Heart right ventricle (tissue), 16 donors: ENCODE measurements around the gene RELT. TPM values are rescaled to one million over a fixed set of nuclear protein-coding genes. Genes with fewer than 3 reads are reported as not detected.

Experiments used
- ATAC-seq, 8 donors: fragments of 200-7000 bp; cut with Tn5 transposase; one replicate each; pipeline ENCODE4 v1.9.1; 2020; ENCODE audit warnings: mild to moderate bottlenecking in 8 of 8, moderate library complexity in 8 of 8, moderate number of reproducible peaks in 1 of 8
- DNase-seq, 2 donors: peaks; one replicate each; pipeline ENCODE4 v3.0.0-alpha.2; 2020
- H3K27ac ChIP-seq, 10 donors: fragments of 200-600 bp; sonication (generic) in 2 of 10; one replicate each; pipeline versions ENCODE4 v1.5.0 to v1.8.0; 2020 to 2022; ENCODE audit warnings: mild to moderate bottlenecking in 3 of 10
- H3K27me3 ChIP-seq, 7 donors: fragments of 200-600 bp; one replicate each; pipeline ENCODE4 v1.8.0; 2021 to 2022; ENCODE audit warnings: mild to moderate bottlenecking in 2 of 7
- H3K36me3 ChIP-seq, 9 donors: fragments of 200-600 bp; sonication (generic) in 1 of 9; one replicate each; pipeline versions ENCODE4 v1.5.0 to v1.8.0; 2020 to 2022; ENCODE audit warnings: mild to moderate bottlenecking in 2 of 9
- H3K4me1 ChIP-seq, 9 donors: fragments of 200-600 bp; sonication (generic) in 1 of 9; one replicate each; pipeline versions ENCODE4 v1.5.0 to v1.8.0; 2020 to 2022; ENCODE audit warnings: mild to moderate bottlenecking in 4 of 9
- H3K4me3 ChIP-seq, 10 donors: fragments of 200-600 bp; sonication (generic) in 2 of 10; one replicate each; pipeline versions ENCODE4 v1.5.0 to v1.8.0; 2020 to 2022; ENCODE audit warnings: mild to moderate bottlenecking in 7 of 10, moderate library complexity in 2 of 10
- H3K9me3 ChIP-seq, 11 donors: fragments of 200-600 bp in 10 of 11; sonication (generic) in 2 of 11; one replicate each; pipeline versions ENCODE4 v1.5.0 to v1.8.0; 2013 to 2022; ENCODE audit warnings: mild to moderate bottlenecking in 2 of 11, control low read depth in 1 of 11, moderate library complexity in 1 of 11
- WGBS, 2 donors: extraction: QIAGEN DNeasy Blood & Tissue Kit; methylation state at CpG; one replicate each; pipeline ENCODE4 v1.1.7; 2013; ENCODE audit warnings: inconsistent platforms in 1 of 2; 5-methylcytosine and 5-hydroxymethylcytosine counted together
- intact Hi-C, 10 donors: fragments of 100-400 bp; cut with DNase I; formaldehyde crosslinking; loops; one replicate each; pipeline versions ENCODE4 v1.11.1 to v1.14.2; 2022
- polyA plus RNA-seq, 2 donors: library from polyadenylated mRNA; stranded (reverse); fragments of 200-250 nt; gene quantifications; one replicate each; pipeline ENCODE4 v1.2.3, GENCODE V29; 2013
- total RNA-seq, 10 donors: library from RNA; stranded (reverse); fragmentation: NEBNext Ultra II Directional in 3 of 10; extraction: Animal tissue kit (Norgen Biotek cat#: 25700) in 3 of 10; gene quantifications; one replicate each; pipeline versions ENCODE4 v1.2.1 to v1.2.4, GENCODE V29; 2021 to 2023
- TF ChIP-seq, protein P1 (sequence below), 9 donors: fragments of 200-600 bp; sonication (generic) in 2 of 9; IDR thresholded peaks; one replicate each; pipeline versions ENCODE4 v1.5.0 to v1.8.0; 2021 to 2022; ENCODE audit warnings: antibody characterized with exemption in 9 of 9, mild to moderate bottlenecking in 5 of 9, moderate library complexity in 1 of 9
- donor health status: Arrhythmogenic right ventricular cardiomyopathy.
- donor health status: ischemic (EF 13 %, LVEDD 7.1; RV severe dilation, severe dysfunction).
- donor health status: healthy with polysubstance abuse.
- donor health status: DM: no; HTN: yes; CAD: no.
- donor health status: DM: no; HTN: no; CAD: no.
- donor health status: ischemic (EF 25% LVEDD 6.9; RV normal size, moderate dysfunction).
- donor health status: ischemic (EF 25% LVEDD 5.7; RV mildly dilated, moderate dysfunction).
- donor health status: healthy.
- donor health status: DM: yes; HTN: yes; CAD: no.
- donor health status: Ischemic cardiomyopathy.
- donor health status: ischemic (EF 35%, LVEDD 5.7; RV mildly dilated, moderate dysfunction).
- donor health status: nonischemic (EF 11% LVEDD 7.7; RV severe dilation, severe dysfunction).
- donor health status: DM: yes; HTN: yes; CAD: no.
- donor health status: PGD.
- donor health status: ischemic (EF 29% LVEDD 5.4; RV normal size, mild dysfunction).
- donor health status: nonischemic (EF 23%, LVEDD 6.1; RV moderate dilation, normal function).

RELT gene
- total and polyA plus RNA-seq, 12 donors: 1.0 to 9.2 (median 2.7) TPM

DNA sequence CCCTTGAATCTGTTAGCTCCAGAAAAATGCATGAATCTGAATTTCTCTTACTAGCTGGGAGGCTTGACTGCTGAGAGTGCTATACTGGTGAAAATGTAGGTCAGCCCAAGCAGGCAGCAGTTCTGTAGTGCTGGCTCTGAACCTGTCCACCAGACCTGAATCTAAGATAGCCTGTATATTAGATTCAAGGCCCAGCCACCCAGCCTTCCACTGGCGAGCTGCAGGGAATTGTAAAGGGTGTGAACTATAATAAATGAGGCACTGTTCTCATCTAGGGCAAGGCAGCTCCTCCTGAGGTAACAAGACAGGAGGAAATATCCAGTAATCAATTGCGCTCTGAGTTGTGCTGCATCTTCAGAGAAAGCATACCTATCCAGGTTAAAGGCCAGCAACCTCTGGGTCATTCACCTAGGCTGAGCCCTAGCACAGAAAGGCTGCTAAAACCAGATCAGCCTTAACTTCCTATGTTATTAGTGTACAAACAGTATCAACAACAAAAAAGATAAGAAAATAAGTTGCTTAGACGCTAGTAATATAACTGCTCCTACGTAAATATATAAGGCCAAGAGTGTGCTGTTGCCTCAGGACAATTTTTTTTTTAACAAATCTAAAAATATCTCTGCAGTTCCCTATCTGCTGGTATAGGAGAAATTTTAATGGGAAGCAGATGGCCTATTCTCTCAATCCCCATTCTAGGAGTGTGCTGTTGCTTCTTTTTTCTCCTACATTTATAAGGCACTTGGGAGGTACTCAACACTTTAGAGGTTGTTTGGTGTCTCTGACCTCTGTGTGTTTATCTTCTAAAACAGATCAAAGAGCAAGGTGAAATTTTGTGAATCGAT lies 63.0 kb downstream of the RELT start:
- Histone ChIP-seq H3K36me3 (no peaks in the 10 kb centered on the region), H3K27me3 (no peaks in the 10 kb centered on the region), H3K9me3 (no peaks in the 10 kb centered on the region), H3K4me3 (no peak overlapping the region), H3K27ac (peak overlapping the region in 3 of 10 donors; percentile 19 to 49 (median 31)), H3K4me1 (peaks cover 0 to 42% (median 31%) of the 10 kb centered on the region in 9 donors)
- ATAC-seq (peak in 3 of 8 donors; percentile 27 to 63 (median 55)), DNase-seq (no peak)
- TF ChIP-seq, protein P1, sequence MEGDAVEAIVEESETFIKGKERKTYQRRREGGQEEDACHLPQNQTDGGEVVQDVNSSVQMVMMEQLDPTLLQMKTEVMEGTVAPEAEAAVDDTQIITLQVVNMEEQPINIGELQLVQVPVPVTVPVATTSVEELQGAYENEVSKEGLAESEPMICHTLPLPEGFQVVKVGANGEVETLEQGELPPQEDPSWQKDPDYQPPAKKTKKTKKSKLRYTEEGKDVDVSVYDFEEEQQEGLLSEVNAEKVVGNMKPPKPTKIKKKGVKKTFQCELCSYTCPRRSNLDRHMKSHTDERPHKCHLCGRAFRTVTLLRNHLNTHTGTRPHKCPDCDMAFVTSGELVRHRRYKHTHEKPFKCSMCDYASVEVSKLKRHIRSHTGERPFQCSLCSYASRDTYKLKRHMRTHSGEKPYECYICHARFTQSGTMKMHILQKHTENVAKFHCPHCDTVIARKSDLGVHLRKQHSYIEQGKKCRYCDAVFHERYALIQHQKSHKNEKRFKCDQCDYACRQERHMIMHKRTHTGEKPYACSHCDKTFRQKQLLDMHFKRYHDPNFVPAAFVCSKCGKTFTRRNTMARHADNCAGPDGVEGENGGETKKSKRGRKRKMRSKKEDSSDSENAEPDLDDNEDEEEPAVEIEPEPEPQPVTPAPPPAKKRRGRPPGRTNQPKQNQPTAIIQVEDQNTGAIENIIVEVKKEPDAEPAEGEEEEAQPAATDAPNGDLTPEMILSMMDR (IDR thresholded peaks at IDR 0.05): no peak
- intact Hi-C loops: no loop called here
- WGBS, 2 donors: 65 to 75% methylated on average over 5 of the region's 5 CpGs

DNA sequence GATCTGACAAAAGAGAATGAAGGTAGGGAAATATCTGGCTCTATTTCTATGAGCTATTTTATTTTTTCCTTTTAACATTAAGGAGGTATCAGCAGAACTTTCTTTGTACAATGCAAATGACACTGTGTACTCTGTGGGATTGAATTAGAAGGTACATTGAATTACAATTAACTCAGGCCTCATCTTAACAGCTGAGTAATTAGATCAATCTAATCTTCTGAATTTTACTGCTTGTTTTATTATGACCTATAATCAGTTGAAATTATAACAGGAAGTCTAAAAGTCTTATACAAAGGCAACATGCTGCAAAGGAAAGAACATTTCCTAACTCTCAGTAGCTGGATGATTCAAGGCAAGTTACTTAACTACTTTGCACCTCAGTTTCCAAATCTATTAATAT lies 69.8 kb downstream of the RELT start:
- DNase-seq: no peak
- TF ChIP-seq, protein P1 (IDR thresholded peaks at IDR 0.05): no peak
- Histone ChIP-seq H3K9me3 (no peaks in the 10 kb centered on the region), H3K27ac (no peak overlapping the region), H3K4me1 (peaks cover 0 to 29% (median 17%) of the 10 kb centered on the region in 9 donors), H3K4me3 (no peak overlapping the region), H3K36me3 (no peaks in the 10 kb centered on the region), H3K27me3 (no peaks in the 10 kb centered on the region)
- no peak for ATAC-seq
- intact Hi-C loops: no loop called here

- 36 to 66% methylated on average over 2 of the region's 2 CpGs for WGBS, 2 donors
- peak in 2 of 8 donors; percentile 51 for ATAC-seq
- H3K27me3 ChIP-seq: no peaks in the 10 kb centered on the region
- H3K27ac ChIP-seq: peak overlapping the region in 1 of 10 donors; percentile 15
- peaks cover 0 to 29% (median 17%) of the 10 kb centered on the region in 9 donors for H3K4me1 ChIP-seq
- H3K4me3 ChIP-seq: no peak overlapping the region
- intact Hi-C loops: no loop called here
- H3K36me3 ChIP-seq: no peaks in the 10 kb centered on the region
- no peak for DNase-seq
- no peaks in the 10 kb centered on the region for H3K9me3 ChIP-seq
- TF ChIP-seq, protein P1 (IDR thresholded peaks at IDR 0.05): no peak
These were observed 70.6 kb downstream of the RELT start for GRCh38 chr11:73446766-73447165.

Other genes starting within 250 kb of the RELT start
- 10 to 100 TPM; 28.1 to 48.4 (median 39.0) TPM for gene FCHSD2, start 234.1 kb upstream of the RELT start, total RNA-seq
- 10 to 100 TPM; 16.1 to 17.1 TPM for gene FCHSD2, start 234.1 kb upstream of the RELT start, polyA plus RNA-seq
- 10 to 100 TPM in 8 of 10 donors, 1 to 10 TPM in 2; 9.5 to 37.5 (median 12.7) TPM for gene P2RY2, start 158.1 kb upstream of the RELT start, total RNA-seq
- 1 to 10 TPM; 7.1 to 8.2 TPM for gene P2RY2, start 158.1 kb upstream of the RELT start, polyA plus RNA-seq
- gene P2RY6, start 104.1 kb upstream of the RELT start, total RNA-seq: 10 to 100 TPM in 1 of 10 donors, 1 to 10 TPM in 7, under 1 TPM in 2; 0.83 to 13.0 (median 1.8) TPM
- gene P2RY6, start 104.1 kb upstream of the RELT start, polyA plus RNA-seq: 1 to 10 TPM; 1.2 to 2.4 TPM
- 10 to 100 TPM; 39.2 to 67.4 (median 52.2) TPM for gene ARHGEF17, start 68.1 kb upstream of the RELT start, total RNA-seq
- gene ARHGEF17, start 68.1 kb upstream of the RELT start, polyA plus RNA-seq: 10 to 100 TPM; 38.6 to 44.3 TPM
- 10 to 100 TPM; 26.7 to 37.1 (median 33.2) TPM for gene FAM168A, start 221.7 kb downstream of the RELT start, total RNA-seq
- 1 to 10 TPM; 7.9 to 9.1 TPM for gene FAM168A, start 221.7 kb downstream of the RELT start, polyA plus RNA-seq